NCI-H2171 treated with DMSO at 0.1 percent for 48 hours (cell line): Measurements from ENCODE around the gene PACSIN3.

Experiments used
- DNase-seq: peaks from one replicate; lab custom pipeline; 2025; lab: John Stamatoyannopoulos, UW

The PACSIN3 gene

DNA sequence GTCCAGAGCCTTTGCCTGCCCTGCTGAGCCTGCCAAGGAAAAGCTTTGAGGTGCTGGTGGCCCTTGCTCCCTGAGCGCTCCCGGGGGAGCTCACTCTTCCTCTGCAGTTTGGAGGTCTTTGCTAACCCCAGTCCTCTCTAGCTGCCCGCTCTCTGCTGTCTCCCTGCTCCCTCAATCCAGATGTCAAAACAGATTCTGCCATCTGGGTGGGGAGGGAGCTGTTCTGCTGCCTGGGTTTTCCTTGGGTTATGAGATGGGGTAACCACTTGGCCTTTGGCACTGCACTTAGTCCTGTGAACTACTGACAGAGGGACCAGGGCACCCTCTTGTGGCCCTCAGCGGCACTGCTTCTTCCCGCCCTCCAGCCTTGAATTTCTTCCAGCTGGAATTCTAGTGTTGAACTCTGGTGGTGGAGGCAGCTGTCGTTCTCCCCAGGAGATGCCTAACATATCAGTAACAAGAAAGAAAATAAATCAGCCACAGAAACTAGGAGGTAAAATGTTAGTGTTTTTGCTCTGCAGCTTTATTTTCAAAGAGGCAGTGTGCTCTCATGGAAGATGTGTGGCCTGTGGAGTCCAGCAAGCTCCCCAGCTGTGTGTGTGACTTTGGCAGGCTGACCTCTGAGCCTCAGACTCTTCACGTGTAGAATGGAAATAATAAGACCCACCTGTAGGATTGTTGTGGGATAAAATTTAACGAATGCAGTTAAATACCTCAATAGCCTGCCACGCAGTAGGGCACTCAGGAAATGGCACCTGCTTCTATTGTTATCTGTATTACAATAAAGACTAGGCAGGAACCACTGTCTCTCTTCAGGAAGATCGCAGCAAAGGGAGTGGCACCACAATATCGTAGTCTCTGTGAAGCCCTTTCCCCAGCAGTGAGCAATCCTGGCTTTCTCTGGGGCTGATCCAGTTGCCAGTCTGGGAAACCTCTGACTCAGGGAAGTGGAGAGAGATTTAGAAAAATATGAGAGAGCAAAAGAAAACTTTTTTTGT lies 33.0 kb downstream of the PACSIN3 start:
- DNase-seq, result peak; percentile 77

DNA sequence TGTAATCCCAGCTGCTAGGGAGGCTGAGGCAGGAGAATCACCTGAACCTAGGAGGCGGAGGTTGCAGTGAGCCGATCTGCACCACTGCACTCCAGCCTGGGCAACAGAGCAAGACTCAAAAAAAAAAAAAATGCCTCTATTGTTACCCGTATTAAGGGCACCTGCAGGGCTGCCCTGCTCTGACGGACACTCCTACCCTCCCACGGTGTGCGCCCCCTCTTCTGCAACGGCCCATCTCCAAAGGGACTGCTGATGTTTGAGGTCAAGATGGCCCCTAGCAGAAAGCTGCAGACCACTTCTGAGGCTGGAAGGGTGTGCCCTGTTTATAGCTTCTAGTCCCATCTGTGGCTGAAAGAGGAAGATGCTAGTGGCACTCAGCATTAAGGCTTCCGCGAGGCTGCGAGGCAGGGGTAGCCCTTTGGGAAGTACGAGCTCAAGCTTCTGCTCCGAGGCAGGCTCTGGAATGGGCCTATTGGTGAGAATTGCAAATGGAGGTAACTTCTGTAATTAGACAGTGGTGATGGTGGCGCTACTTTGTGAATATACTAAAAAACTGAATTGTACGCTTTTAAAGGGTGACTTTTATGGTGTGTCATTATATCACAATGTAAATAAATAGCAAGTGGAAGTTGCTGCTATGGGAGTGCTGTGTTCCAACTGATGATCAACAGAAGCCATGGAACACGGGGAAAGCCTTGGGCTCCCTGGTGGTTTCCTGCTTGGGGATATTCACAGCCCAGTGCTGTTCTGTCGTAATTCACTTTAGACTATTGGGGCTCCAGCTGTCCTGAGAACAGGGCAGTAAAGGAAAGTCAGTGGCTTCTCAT lies 33.9 kb downstream of the PACSIN3 start:
- no peak for DNase-seq

DNA sequence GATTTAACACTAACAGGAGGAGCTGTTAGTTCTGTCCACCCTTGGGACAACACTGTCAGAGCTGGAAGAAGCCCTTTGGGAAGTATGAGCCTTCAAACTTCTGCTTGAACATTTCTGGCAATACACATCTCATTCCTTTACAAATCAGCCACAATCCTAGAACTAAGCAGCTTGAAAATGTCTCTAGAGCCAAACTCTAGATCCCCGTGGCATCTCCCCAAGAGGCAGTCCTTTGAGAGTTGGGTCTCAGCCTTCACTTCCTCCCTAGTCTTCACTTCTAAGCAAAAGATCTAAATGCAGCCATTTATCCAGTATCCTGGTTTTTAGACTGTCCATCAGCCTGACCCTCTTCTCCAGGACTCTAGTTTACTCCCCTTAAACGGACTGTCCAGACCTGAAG lies 36.5 kb downstream of the PACSIN3 start:
- DNase-seq, result no peak

DNA sequence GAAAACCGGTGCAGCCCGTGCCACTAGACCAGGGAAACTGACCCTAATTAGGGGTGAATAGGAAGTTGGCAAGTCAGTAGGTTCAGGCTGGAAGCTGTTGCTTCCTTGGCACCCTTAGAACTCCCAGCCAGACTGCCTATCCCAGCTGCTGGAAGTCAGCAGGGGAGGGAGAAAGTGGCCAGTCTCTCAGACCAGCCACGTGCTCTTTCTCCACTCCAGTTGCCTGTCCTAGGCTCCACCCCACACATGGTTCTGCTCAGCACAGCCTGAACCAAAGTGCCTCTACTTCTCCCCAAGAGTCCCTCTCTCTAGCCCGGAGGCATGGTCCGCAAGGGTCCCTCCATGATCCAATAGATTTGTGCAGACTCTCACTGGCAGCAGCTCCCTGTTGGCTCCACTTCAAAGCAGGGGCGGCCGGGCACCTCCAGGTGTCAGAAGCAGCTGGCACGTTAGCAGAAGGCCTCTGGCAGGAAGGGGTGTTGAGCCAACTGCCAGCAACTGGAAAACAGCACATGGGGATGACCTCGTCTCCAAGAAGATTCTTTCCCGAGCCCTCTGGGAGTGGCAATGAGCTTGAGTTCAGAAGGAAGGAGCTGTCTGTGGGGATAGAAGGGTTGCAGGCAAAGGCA lies 37.2 kb downstream of the PACSIN3 start:
- DNase-seq, result peak; percentile 66

DNA sequence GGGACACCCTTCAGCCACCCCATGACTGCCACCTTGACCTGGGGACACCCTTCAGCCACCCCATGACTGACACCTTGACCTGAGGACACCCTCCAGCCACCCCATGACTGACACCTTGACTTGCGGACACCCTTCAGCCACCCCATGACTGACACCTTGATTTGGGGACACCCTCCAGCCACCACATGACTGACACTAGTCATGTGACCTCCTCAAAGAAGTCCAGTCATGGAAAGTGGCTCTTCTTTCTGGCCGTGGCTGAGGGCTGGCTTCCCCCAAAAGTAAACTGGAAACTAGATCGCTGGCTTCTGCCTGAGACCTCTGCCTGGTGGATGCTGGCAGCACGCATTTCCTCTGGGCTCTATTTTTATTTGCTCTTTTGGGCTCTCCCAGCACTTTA lies 38.0 kb downstream of the PACSIN3 start:
- no peak for DNase-seq

DNA sequence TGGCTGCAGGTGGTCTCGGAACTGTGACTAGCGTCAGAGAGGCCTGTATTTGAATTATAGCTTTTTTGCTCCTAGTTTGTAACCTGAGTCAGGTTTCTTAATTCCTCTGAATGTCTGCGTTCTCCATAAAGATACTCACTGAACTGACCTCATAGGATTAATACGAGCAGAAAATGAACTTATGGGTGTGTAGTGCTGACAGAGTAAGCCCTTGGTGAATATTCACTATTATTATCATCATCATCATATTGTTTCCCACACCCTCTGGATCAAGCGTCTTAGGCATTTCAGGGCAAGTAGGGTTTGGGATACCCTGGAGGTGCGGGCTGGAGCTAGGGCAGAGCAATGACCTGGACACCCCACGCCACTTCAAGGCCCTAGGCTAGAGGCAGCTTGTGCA lies 38.6 kb downstream of the PACSIN3 start:
- DNase-seq, result no peak

DNA sequence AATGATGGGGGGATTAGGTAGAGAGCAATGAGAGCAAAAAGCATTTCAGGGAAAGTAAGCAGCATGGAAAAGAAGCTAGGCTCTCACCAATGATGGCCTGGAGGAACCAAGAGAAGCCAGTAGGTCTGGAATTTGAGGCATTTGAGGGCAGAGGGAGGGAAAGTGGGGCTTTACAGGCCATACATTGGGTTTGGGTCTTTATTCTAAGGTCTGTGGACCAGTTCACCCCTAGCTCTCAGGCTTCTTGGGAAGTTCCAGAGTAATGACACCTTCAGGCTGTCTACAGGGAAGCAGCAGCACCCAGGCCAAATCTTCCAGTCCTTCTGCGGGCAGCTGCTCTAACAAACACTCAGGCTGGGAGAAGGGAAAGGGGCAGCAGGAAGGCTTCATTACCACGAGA lies 39.0 kb downstream of the PACSIN3 start:
- no peak for DNase-seq

DNA sequence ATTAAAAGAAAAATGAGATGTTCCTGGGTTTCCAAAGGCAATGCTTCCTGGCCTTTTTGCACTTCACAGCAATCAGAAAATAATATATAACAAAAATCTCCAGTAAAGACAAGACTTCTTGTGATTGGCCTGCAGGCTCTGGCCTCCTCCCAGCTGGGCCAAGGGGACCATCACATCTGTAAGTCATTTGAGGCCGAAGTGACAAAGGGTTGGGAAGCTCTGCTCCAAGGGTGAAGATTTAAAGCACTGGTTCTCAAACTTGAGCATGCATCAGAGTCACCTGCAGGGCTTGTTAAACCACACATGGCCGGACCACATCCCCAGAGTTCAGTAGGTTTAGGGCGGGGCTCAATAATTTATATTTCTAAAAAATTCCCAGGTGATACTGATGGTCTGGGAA lies 41.7 kb downstream of the PACSIN3 start:
- no peak for DNase-seq

DNA sequence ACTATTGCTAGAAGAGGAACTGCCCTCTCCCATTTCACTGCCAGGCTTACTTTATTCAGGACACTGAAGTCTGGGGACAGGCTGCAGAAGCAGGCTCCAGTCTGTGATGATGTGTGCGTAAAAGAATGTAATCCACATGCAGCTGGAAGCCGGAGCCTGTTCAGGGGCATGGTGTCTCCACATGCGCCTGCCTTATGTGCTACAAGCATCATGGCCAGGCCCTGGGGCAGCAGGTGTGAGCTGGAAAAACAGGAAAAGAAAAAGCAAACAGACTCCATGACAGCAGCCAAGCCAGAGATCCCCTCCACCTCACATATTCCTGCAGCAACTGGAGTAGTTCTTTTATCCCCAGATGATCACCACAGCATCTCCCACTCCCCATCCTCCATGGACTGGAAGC lies 42.9 kb downstream of the PACSIN3 start:
- DNase-seq, result no peak

DNA sequence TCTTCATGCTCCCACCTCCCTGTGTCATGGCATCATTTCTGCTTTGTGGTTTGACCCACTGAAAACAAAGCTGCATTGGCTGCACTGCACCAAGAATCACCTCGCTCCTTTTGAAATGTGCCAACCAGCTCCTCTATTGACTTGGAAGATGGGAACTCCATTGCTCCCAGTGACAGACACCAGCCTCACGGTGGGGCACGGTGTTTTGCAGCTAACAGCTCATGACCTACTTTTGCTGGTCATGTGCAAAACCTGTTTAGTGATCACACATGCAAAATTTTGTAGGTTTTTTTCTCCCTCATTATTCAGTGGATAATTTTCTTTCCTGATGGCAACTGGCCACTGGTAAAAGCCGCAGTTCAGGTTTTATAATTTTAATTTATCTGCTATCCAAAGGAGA lies 46.4 kb downstream of the PACSIN3 start:
- no peak for DNase-seq

DNA sequence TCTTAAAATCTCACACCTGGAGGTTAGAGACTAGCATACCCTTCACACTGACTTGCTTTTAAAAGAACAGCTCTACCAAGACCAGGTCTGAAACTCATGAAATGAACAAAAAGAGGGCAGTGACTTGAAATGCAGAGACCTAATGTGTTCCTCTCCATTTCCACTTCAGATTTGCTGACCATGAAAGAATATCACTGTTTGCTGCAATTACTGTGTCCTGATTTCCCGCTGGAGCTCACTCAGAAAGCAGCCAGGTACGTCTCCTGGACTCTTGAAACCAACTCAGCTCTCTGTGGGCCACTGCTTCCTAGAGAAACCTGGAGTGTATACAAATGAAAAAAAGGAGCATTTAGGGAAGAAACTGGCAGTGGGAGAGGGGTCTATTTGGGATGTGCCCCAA lies 48.8 kb downstream of the PACSIN3 start:
- no peak for DNase-seq

DNA sequence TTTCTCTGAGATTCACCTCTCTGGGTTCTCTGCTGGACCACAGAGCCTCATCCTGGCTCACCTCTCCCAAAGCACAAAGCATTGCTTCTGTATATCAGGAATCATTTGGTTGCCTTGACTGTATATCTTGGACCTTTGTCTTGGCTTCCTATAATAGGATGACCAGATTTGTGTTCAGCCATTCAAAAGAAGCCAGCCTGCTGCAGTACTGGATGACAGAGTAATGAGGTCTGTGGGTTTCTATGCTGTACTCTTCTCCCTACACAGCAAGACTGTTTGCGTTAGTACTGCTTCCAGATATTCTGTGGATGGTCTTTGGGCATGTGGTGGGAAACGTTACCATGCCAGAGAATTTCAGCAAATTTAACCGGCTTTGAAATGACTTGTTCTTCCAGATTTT lies 49.3 kb downstream of the PACSIN3 start:
- no peak for DNase-seq

DNA sequence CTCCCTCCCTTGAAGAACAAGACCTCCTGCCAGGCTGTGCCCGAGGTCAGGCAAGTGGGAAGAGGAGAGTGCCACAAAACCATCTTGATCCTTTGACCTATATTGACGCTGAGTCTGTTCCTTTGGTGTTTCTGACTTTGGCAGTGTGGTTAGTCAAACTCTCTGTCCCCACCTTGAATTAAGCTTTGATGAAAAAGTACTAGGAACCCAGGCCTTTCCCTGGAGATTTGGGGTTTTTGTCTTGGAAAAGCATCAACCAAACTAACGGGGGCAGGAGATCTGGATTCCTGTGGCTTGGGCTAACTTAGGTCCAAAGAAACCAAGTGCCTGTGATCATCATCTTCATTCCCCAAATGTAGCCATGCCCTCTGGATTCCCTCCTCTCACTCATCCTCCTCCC lies 49.9 kb downstream of the PACSIN3 start:
- no peak for DNase-seq

DNA sequence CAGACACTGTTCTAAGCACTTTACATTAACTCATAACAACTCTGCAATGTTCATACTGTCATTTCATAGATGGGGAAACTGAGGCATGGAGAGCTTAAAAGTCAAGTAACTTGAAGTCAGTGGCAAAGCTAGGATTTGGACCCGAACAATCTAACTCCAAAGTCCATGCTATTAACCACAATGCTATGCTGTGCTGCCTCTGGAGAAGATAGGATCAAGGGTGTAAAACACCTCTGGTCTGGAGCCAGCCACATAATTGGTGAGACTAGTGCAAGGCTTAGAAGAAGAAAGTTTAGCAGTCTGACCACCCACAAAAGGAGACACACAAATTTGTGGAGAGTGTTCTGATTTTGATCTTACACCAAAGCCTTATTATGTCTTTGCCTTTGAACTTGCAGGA lies 53.3 kb downstream of the PACSIN3 start:
- no peak for DNase-seq

DNA sequence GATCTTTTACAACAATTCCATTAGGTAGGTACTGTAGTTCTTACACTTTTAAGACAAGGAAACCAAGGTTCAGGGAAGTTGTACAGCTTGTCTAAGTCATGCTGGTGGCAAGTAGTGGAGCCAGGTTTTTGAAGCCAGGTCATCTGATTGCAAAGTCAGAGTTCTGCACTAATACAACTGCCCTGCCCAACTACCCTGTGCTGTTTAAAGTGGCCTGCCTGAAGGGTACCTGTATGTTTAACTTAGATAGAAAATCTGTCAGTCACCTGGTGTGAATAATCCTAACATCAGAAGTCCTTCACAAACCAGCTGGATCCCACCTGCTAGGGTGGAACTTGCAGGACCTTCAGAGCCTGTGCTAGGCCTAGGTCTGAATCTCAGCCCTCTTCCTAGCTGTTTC lies 53.7 kb downstream of the PACSIN3 start:
- DNase-seq, result no peak

DNA sequence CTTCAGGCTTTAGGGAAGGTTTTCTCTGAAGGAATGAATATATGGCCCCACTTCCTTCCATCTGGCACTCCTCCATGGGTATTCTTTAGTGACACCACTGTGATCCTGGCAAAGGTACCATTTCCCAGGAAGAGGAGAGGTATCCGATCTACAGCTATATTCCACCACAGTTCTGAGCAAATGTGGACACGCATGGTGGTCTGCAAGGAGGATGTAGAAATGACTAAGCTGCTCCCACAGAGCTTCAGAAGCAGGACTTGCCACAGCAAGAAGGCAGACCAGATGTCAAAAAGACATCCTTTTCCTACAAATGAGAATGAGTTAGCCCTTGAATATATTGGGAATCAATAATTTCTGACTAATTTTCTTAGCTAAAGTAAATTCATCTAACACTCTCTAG lies 55.1 kb downstream of the PACSIN3 start:
- no peak for DNase-seq

DNA sequence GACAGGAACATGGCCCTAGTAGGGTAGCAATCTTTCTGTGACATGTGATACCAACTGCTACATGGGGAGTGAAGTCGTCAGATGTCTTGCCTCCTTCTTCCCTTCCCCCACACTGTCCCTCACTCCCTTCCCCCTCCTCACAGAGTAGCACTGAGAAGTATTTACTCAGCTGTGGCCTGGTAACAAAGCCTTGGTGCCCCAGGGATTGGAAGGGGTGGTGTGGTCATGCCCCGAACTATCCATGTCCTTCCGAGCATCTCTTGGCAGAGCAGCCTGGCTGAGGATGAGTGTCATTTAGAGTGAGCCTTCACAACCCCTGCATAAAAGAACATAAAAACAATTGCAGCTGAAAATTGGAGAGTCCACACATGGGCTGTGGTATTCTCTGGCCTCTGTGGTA lies 55.7 kb downstream of the PACSIN3 start:
- no peak for DNase-seq
